ENCODE measurements around the gene PGM2L1. TPM values are rescaled to one million over a fixed set of nuclear protein-coding genes. Genes with fewer than 3 reads are reported as not detected.
A peak's percentile ranks its signal among the peaks of the same experiment; 100 is the strongest.

Gene PGM2L1
- total and polyA plus RNA-seq, 4 donors, result 0.33 to 8.2 (median 1.2) TPM

- TF ChIP-seq MAX (IDR thresholded peaks at IDR 0.05) (no peak), GABPA (IDR thresholded peaks at IDR 0.05 in 1 of 2, conservative IDR thresholded peaks at IDR 0.05 in 1 of 2) (no peak), HNF4A (conservative IDR thresholded peaks at IDR 0.05) (no peak), ATF3 (IDR thresholded peaks at IDR 0.05) (no peak), JUND (IDR thresholded peaks at IDR 0.05) (no peak), TAF1 (conservative IDR thresholded peaks at IDR 0.05) (no peak), SP1 (IDR thresholded peaks at IDR 0.05) (no peak), YY1 (IDR thresholded peaks at IDR 0.05) (no peak), EGR1 (IDR thresholded peaks at IDR 0.05; ENCODE audit: low read depth in 2 of 2) (no peak), FOXA1 (IDR thresholded peaks at IDR 0.05) (no peak), NR2F2 (IDR thresholded peaks at IDR 0.05) (no peak)
- Histone ChIP-seq H3K27ac (ENCODE audit: low read depth in 1 of 2, low read length in 2 of 2) (no peak overlapping the region), H3K9me3 (ENCODE audit: control insufficient read depth in 4 of 4, low read length in 3 of 4) (no peaks in the 10 kb centered on the region), H3K9ac (ENCODE audit: low read depth in 1 of 2, low read length in 2 of 2) (no peak overlapping the region), H3K36me3 (ENCODE audit: control insufficient read depth in 4 of 4, insufficient read depth in 3 of 4, low read depth in 1 of 4, low read length in 3 of 4) (no peaks in the 10 kb centered on the region), H3K27me3 (ENCODE audit: control insufficient read depth in 4 of 4, insufficient read depth in 4 of 4, low read length in 3 of 4) (no peaks in the 10 kb centered on the region), H3K4me1 (ENCODE audit: control insufficient read depth in 4 of 4, insufficient read depth in 4 of 4, low read length in 3 of 4) (peaks cover 0 to 6% (median 0%) of the 10 kb centered on the region in 4 donors), H3K4me3 (ENCODE audit: low read depth in 1 of 3, low read length in 3 of 3) (no peak overlapping the region)
- 98% methylated on average over 1 of the region's 1 CpG for WGBS
- DNase-seq (ENCODE audit: low spot score), result no peak
These were observed 48.3 kb upstream of the PGM2L1 start for GRCh38 chr11:74446532-74446938.

GRCh38 chr11:74444173-74444826 lies 46.1 kb upstream of the PGM2L1 start:
- H3K9me3 ChIP-seq (ENCODE audit: control insufficient read depth in 4 of 4, low read length in 3 of 4), result no peaks in the 10 kb centered on the region
- peaks cover 0 to 6% (median 0%) of the 10 kb centered on the region in 4 donors for H3K4me1 ChIP-seq (ENCODE audit: control insufficient read depth in 4 of 4, insufficient read depth in 4 of 4, low read length in 3 of 4)
- TF ChIP-seq SP1 (IDR thresholded peaks at IDR 0.05), result no peak
- no peak for TF ChIP-seq NR2F2 (IDR thresholded peaks at IDR 0.05)
- no peak for TF ChIP-seq FOXA1 (IDR thresholded peaks at IDR 0.05)
- no peak for TF ChIP-seq JUND (IDR thresholded peaks at IDR 0.05)
- no peaks in the 10 kb centered on the region for H3K36me3 ChIP-seq (ENCODE audit: control insufficient read depth in 4 of 4, insufficient read depth in 3 of 4, low read depth in 1 of 4, low read length in 3 of 4)
- H3K4me3 ChIP-seq (ENCODE audit: low read depth in 1 of 3, low read length in 3 of 3), result no peak overlapping the region
- no peak overlapping the region for H3K9ac ChIP-seq (ENCODE audit: low read depth in 1 of 2, low read length in 2 of 2)
- no peaks in the 10 kb centered on the region for H3K27me3 ChIP-seq (ENCODE audit: control insufficient read depth in 4 of 4, insufficient read depth in 4 of 4, low read length in 3 of 4)
- DNase-seq (ENCODE audit: low spot score), result no peak
- 80% methylated on average over 9 of the region's 9 CpGs for WGBS
- no peak overlapping the region for H3K27ac ChIP-seq (ENCODE audit: low read depth in 1 of 2, low read length in 2 of 2)

- 56% methylated on average over 8 of the region's 8 CpGs for WGBS
- no peak for DNase-seq (ENCODE audit: low spot score)
- Histone ChIP-seq H3K27ac (ENCODE audit: low read depth in 1 of 2, low read length in 2 of 2) (no peak overlapping the region), H3K4me3 (ENCODE audit: low read depth in 1 of 3, low read length in 3 of 3) (no peak overlapping the region), H3K36me3 (ENCODE audit: control insufficient read depth in 4 of 4, insufficient read depth in 3 of 4, low read depth in 1 of 4, low read length in 3 of 4) (no peaks in the 10 kb centered on the region), H3K27me3 (ENCODE audit: control insufficient read depth in 4 of 4, insufficient read depth in 4 of 4, low read length in 3 of 4) (no peaks in the 10 kb centered on the region), H3K4me1 (ENCODE audit: control insufficient read depth in 4 of 4, insufficient read depth in 4 of 4, low read length in 3 of 4) (peaks cover 0 to 6% (median 0%) of the 10 kb centered on the region in 4 donors), H3K9me3 (ENCODE audit: control insufficient read depth in 4 of 4, low read length in 3 of 4) (no peaks in the 10 kb centered on the region), H3K9ac (ENCODE audit: low read depth in 1 of 2, low read length in 2 of 2) (no peak overlapping the region)
- no peak for TF ChIP-seq YY1 (IDR thresholded peaks at IDR 0.05)
- TF ChIP-seq FOXA2 (IDR thresholded peaks at IDR 0.05), result peak; percentile 34
- TF ChIP-seq REST (IDR thresholded peaks at IDR 0.05), result no peak
- TF ChIP-seq HNF4A (conservative IDR thresholded peaks at IDR 0.05), result peak in 1 of 2 donors; percentile 8
- no peak for TF ChIP-seq FOXA1 (IDR thresholded peaks at IDR 0.05)
- no peak for TF ChIP-seq GABPA (IDR thresholded peaks at IDR 0.05 in 1 of 2, conservative IDR thresholded peaks at IDR 0.05 in 1 of 2)
- peak; percentile 24 for TF ChIP-seq SP1 (IDR thresholded peaks at IDR 0.05)
- TF ChIP-seq ATF3 (IDR thresholded peaks at IDR 0.05), result no peak
- TF ChIP-seq RAD21 (IDR thresholded peaks at IDR 0.05), result peak; percentile 78 to 79
- peak in 1 of 2 donors; percentile 36 for TF ChIP-seq RXRA (IDR thresholded peaks at IDR 0.05)
- peak; percentile 45 for TF ChIP-seq CTCF (IDR thresholded peaks at IDR 0.05; ENCODE audit: low read depth, low read length, missing input control)
- TF ChIP-seq NR2F2 (IDR thresholded peaks at IDR 0.05), result no peak
These were observed 45.0 kb upstream of the PGM2L1 start for GRCh38 chr11:74443071-74443864.

All from liver (tissue), 9 donors.